Right lobe of liver (tissue), 4 donors: ENCODE data around the gene KRTAP5-7.

Experiments
- POLR2A ChIP-seq: fragments of 450-650 bp; IDR thresholded peaks from one replicate; pipeline ENCODE4 v1.6.1; 2017; ENCODE audit warnings: antibody characterized with exemption, mild to moderate bottlenecking
- TF ChIP-seq, protein P1 (sequence below), 4 donors: fragments of 200-600 bp in 3 of 4; fragments of 450-650 bp in 1 of 4; IDR thresholded peaks; one replicate each; pipeline versions ENCODE4 v1.5.1 to v1.8.0; 2016 to 2022; ENCODE audit warnings: antibody characterized with exemption in 4 of 4, mild to moderate bottlenecking in 2 of 4
- donor health status: DM: no; HTN: no; CAD: no.
- donor health status: DM: no; HTN: no; CAD: no.
- donor health status: DM: no; HTN: yes; CAD: no.

DNA sequence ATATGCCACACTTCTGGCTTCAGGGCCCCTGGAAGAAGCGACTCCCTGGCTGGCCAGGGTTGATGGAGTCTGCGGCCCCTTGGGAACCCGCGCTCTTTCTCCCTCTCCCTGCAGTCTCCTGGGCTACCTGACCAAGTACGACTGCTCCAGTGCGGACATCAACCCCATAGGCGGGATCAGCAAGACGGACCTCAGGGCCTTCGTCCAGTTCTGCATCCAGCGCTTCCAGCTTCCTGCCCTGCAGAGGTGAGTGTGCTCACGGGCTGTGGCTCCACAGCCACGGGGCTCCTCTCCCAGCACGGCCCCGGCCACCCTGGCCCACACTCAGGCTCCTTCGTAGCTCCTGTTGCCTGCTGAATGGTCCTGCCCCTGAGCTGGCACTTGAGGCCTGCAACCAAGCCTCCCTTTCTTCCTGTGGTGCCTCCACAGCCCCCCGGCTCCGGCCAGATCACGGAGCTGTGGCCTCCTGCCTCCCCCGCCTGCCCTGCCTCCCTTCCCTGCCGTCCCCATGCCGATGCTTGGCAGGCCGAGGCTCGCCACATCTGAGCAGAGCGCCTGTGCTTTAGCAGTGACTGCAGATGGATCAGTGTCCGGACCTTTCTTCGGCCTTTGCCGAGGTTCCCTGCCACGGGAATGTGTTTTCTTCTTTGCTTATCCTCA is 36.2 kb upstream of the KRTAP5-7 start:
- TF ChIP-seq, protein P1, sequence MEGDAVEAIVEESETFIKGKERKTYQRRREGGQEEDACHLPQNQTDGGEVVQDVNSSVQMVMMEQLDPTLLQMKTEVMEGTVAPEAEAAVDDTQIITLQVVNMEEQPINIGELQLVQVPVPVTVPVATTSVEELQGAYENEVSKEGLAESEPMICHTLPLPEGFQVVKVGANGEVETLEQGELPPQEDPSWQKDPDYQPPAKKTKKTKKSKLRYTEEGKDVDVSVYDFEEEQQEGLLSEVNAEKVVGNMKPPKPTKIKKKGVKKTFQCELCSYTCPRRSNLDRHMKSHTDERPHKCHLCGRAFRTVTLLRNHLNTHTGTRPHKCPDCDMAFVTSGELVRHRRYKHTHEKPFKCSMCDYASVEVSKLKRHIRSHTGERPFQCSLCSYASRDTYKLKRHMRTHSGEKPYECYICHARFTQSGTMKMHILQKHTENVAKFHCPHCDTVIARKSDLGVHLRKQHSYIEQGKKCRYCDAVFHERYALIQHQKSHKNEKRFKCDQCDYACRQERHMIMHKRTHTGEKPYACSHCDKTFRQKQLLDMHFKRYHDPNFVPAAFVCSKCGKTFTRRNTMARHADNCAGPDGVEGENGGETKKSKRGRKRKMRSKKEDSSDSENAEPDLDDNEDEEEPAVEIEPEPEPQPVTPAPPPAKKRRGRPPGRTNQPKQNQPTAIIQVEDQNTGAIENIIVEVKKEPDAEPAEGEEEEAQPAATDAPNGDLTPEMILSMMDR (IDR thresholded peaks at IDR 0.05): no peak
- TF ChIP-seq POLR2A: no peak
